HG03196 (cell line): ENCODE data around the gene LRRC7.
"Not testable (repeated sequence)": the region's sequence is repeated elsewhere in the genome, so short reads cannot be mapped to it uniquely, and the experiment has no call there.

Experiments
- ATAC-seq: cut with Tn5 transposase; IDR thresholded peaks from one replicate; pipeline ENCODE4 v1.9.1; 2021; ENCODE audit not compliant: unreplicated experiment

Gene LRRC7

GRCh38 chr1:69862906-69863305 is 295.2 kb downstream of the LRRC7 start:
- no peak for ATAC-seq

GRCh38 chr1:69863704-69864103 is 296.0 kb downstream of the LRRC7 start:
- ATAC-seq: no peak

- no peak for ATAC-seq
Observed at GRCh38 chr1:69871412-69871811, 303.7 kb downstream of the LRRC7 start.

GRCh38 chr1:69878338-69878737 is 310.6 kb downstream of the LRRC7 start:
- ATAC-seq: no peak

- not testable (repeated sequence) for ATAC-seq
Observed at GRCh38 chr1:69888016-69888415, 320.3 kb downstream of the LRRC7 start.

- no peak for ATAC-seq
Observed at GRCh38 chr1:69888657-69889056, 320.9 kb downstream of the LRRC7 start.

- no peak for ATAC-seq
Observed at GRCh38 chr1:69898403-69898947, 330.8 kb downstream of the LRRC7 start.

- no peak for ATAC-seq
Observed at GRCh38 chr1:69911301-69911801, 343.6 kb downstream of the LRRC7 start.

- no peak for ATAC-seq
Observed at GRCh38 chr1:69913977-69914376, 346.3 kb downstream of the LRRC7 start.

- ATAC-seq: no peak
Observed at GRCh38 chr1:69914976-69915765, 347.4 kb downstream of the LRRC7 start.

- no peak for ATAC-seq
Observed at GRCh38 chr1:69919129-69919921, 351.6 kb downstream of the LRRC7 start.

- ATAC-seq: no peak
Observed at GRCh38 chr1:69919922-69920273, 352.2 kb downstream of the LRRC7 start.

GRCh38 chr1:69920426-69920825 is 352.7 kb downstream of the LRRC7 start:
- ATAC-seq: no peak

- no peak for ATAC-seq
Observed at GRCh38 chr1:69921486-69921885, 353.8 kb downstream of the LRRC7 start.

- not testable (repeated sequence) for ATAC-seq
Observed at GRCh38 chr1:69928234-69928633, 360.5 kb downstream of the LRRC7 start.

GRCh38 chr1:69929308-69930057 is 361.8 kb downstream of the LRRC7 start:
- ATAC-seq: no peak

- ATAC-seq: no peak
Observed at GRCh38 chr1:69930396-69930795, 362.7 kb downstream of the LRRC7 start.

GRCh38 chr1:69932760-69933159 is 365.0 kb downstream of the LRRC7 start:
- no peak for ATAC-seq

- ATAC-seq: no peak
Observed at GRCh38 chr1:69940231-69940630, 372.5 kb downstream of the LRRC7 start.

- ATAC-seq: no peak
Observed at GRCh38 chr1:69940816-69941215, 373.1 kb downstream of the LRRC7 start.

GRCh38 chr1:69943030-69943429 is 375.3 kb downstream of the LRRC7 start:
- ATAC-seq: no peak
